Fibroblast of villous mesenchyme (primary cell): ENCODE results near the gene ATG4B. TPM values are rescaled to one million over a fixed set of nuclear protein-coding genes. Genes with fewer than 3 reads are reported as not detected.

Experiments used
- DNase-seq: peaks from one replicate; pipeline ENCODE4 v3.0.0-alpha.2; 2010; ENCODE audit warnings: low read depth
- H3K4me3 ChIP-seq: 2 replicates; pipeline ENCODE4 v1.5.1; 2011; ENCODE audit warnings: low read depth, mild to moderate bottlenecking, low read length
- CTCF ChIP-seq: IDR thresholded peaks from 2 replicates; pipeline ENCODE4 v1.5.1; 2012; ENCODE audit warnings: low read depth, mild to moderate bottlenecking, low read length; ENCODE audit not compliant: insufficient read depth
- total RNA-seq: library from RNA; depleted of rRNA; stranded (reverse); fragments of >200 nt; gene quantifications from 2 replicates; pipeline ENCODE4 v1.2.3, GENCODE V29; 2012

The ATG4B gene
- total RNA-seq, 1 donor, result 47.1 TPM

DNA sequence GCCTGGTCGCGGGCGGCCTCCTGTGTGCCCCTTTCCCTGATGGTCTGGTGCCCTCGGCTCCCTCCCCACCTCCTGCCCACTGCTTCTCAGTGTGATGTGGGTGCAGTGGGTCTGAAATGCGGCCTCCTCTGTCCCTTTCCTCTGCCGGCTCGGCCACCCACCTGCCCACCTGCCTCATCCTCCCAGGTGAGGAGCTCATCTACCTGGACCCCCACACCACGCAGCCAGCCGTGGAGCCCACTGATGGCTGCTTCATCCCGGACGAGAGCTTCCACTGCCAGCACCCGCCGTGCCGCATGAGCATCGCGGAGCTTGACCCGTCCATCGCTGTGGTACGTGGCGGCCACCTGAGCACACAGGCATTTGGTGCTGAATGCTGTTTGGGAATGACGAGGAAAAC is 30.9 kb downstream of the ATG4B start:
- no peak for TF ChIP-seq CTCF
- H3K4me3 ChIP-seq, result no peak overlapping the region
- DNase-seq, result no peak

DNA sequence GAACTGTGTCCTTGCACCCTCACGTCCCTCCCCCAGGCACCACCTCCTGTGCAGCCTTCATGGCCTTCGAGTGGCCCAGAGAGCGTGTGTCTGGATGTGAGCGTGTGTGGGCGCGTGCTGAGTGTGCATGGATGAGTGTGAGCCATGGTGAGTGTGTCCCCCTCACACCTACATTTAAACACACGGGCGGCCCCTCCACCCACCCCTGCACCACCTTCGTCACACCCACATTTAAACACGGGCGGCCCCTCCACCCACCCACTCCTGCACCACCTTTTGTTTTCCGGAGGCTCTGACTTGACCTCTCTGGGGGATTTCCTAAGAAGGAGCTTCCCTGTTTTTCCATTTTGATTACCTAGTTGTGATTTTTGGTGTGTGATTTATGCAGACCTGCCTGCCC is 31.3 kb downstream of the ATG4B start:
- no peak for DNase-seq
- no peak overlapping the region for H3K4me3 ChIP-seq
- TF ChIP-seq CTCF, result no peak

DNA sequence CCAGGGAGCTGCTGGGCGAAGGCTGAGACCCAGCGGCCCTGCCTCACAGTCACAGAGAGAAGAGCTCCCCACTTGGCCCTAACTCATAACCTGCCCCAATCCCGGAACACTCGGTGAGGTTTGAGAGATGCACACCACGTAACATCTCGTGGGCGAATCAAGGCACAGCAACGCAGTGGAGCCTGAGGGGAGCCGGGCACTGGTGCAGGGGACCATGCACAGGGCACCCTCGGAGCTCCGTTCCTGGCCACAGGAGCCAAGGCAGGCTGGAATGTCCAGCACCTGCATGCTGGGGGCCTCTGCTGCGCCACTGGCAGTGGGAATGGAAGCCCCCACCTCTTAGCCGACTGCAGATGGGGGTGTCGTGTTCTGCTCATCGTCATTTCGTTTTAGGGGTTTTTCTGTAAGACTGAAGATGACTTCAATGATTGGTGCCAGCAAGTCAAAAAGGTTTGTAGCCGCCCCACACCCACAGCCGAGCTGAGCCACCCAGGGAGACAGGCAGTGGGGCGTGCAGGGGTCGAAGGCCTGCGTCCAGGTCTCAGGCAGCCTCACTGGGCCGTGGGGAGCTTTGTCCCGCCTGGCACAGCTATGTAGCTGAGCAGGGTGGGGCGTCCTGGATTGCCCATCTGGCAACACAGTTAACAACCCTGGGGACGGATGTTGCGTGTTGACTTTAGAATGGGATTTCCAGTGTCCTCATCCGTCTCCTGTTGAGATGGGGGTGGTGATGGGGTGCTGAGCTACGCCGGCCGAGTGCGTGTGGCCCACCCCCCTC is 33.0 kb downstream of the ATG4B start:
- no peak for DNase-seq
- no peak overlapping the region for H3K4me3 ChIP-seq
- no peak for TF ChIP-seq CTCF

DNA sequence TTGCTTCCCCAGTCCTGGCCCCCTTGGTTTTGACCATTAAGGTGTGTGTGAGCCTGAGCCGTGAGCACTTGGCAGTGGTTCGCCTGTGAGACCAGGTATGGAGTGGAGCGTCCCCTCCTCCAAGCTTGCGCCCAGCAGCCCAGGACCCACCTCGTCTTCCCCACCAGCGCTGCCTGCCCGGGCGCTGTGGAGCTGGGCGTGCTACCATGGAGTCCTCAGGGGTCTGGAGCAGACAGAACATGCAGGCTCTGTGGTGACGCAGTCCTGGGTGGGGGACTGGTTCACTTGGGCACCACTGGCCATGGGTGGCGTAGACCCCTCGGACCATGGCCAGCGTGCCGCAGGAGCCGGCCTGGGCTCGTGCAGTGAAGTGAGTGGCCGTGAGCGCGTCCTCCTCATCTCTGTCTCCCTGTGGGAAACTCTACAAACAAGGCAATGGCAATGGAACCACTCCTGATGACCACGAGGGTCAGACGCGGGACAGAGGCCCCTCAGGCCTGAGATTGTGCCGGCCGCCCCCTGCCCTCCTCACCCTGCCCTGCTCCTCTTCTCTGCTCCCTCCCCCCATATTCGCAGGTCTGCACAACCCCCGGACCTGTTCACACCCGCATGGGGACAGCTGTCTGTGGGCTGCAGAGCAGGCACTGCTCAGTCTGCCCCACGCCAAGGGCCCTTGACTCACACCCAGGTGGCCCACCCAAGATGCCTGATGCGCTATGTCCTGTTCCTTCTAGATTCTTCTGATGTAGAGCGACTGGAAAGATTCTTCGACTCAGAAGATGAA is 34.2 kb downstream of the ATG4B start:
- no peak for DNase-seq
- H3K4me3 ChIP-seq, result no peak overlapping the region
- TF ChIP-seq CTCF, result no peak

DNA sequence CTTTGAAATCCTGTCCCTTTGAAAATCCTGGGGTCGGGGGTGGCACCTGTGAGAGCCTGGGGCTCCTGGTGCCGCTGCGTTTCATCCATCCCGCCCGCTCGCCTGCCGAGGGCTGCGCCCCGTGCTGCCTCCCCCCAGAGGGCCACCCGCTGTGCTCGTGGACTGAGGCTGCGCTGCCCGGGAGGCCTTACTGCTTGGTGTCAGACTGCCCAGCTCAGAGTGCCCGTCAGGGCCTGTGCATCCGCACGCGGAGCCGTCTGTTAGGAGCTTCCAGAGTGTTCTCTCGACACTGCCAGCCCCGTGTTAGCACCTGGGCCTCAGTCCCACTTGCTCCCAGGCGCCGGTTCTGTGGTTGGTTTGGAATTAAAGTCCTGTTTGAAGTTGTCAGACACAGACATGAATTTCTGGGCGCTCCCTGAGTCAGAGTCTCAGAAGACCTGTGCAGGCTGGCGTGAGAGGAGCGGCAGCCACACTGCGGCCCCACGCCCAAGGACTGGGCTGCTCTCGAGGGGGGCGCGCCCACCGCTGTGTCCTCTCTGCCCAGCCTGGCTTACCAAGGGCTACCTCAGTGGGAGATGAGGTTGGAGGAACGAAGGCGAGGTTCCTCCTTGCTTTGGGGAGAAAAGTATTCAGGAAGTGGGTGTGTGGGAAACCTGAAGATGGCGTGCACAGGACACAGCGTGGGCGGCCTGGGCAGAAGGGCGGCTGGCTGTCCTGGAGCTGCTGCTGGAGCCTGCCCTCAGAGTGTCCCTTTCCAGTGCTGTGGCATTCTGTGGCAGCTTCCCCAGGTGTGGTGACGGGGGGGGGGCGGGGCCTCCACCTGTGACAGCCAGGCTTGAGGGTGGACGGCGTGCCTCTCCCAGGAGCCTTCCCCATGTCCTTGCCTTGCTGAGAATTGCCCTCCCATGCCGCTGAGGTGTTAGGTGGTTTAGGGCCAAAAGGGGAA is 35.0 kb downstream of the ATG4B start:
- H3K4me3 ChIP-seq, result no peak overlapping the region
- TF ChIP-seq CTCF, result no peak
- DNase-seq, result no peak

GRCh38 chr2:241673189-241673663 is 35.7 kb downstream of the ATG4B start:
- no peak for DNase-seq
- no peak overlapping the region for H3K4me3 ChIP-seq
- TF ChIP-seq CTCF, result no peak
